Adipose tissue (tissue), 3 donors: ENCODE measurements around the gene PCDHA8. TPM values are rescaled to one million over a fixed set of nuclear protein-coding genes. Genes with fewer than 3 reads are reported as not detected.
"Not testable (repeated sequence)": the region's sequence is repeated elsewhere in the genome, so short reads cannot be mapped to it uniquely, and the experiment has no call there.

Source experiments
- H3K27ac ChIP-seq: one replicate; pipeline ENCODE4 v1.5.1; 2013; ENCODE audit warnings: low read depth, low read length
- WGBS, 3 donors: extraction: QIAGEN DNeasy Blood & Tissue Kit; methylation state at CpG; one replicate each; pipeline ENCODE4 v1.1.7; 2013; 5-methylcytosine and 5-hydroxymethylcytosine counted together
- polyA plus RNA-seq, 3 donors: library from polyadenylated mRNA; stranded (reverse); fragments of 200-250 nt; gene quantifications; one replicate each; pipeline ENCODE4 v1.2.3, GENCODE V29; 2013
- donor health status: healthy with polysubstance abuse.
- donor health status: Bipolar disorder and iron deficiency.
- donor health status: healthy.

Gene PCDHA8
- polyA plus RNA-seq, 3 donors: 0.01 to 0.07 TPM; not detected in 1

GRCh38 chr5:140857987-140858240 is 16.9 kb downstream of the PCDHA8 start:
- WGBS, 3 donors: 60 to 65% methylated on average over 10 to 22 of the region's 22 CpGs; no CpG with 5 or more reads in 1 of the 3 donors
- no peak overlapping the region for H3K27ac ChIP-seq

- 39 to 42% (median 41%) methylated on average over 76 of the region's 76 CpGs for WGBS, 3 donors
Observed at GRCh38 chr5:140862441-140863295, 21.7 kb downstream of the PCDHA8 start.

GRCh38 chr5:140868721-140869554 is 28.0 kb downstream of the PCDHA8 start, which contains the start of gene PCDHA11:
Gene PCDHA11, plus strand, starts transcription at chr5:140868957. Its CDS starts 147 bp downstream, at chr5:140869104.
- H3K27ac ChIP-seq: no peak within 1 kb of the TSS
- 13 to 15% (median 13%) methylated on average over 41 of the region's 41 CpGs for WGBS, 3 donors

More at GRCh38 chr5:140862441-140863295, 21.7 kb downstream of the PCDHA8 start:
- no peak overlapping the region for H3K27ac ChIP-seq

GRCh38 chr5:140869555-140869886 is 28.5 kb downstream of the PCDHA8 start:
- 51 to 58% (median 54%) methylated on average over 5 of the region's 5 CpGs for WGBS, 3 donors
- no peak overlapping the region for H3K27ac ChIP-seq

DNA sequence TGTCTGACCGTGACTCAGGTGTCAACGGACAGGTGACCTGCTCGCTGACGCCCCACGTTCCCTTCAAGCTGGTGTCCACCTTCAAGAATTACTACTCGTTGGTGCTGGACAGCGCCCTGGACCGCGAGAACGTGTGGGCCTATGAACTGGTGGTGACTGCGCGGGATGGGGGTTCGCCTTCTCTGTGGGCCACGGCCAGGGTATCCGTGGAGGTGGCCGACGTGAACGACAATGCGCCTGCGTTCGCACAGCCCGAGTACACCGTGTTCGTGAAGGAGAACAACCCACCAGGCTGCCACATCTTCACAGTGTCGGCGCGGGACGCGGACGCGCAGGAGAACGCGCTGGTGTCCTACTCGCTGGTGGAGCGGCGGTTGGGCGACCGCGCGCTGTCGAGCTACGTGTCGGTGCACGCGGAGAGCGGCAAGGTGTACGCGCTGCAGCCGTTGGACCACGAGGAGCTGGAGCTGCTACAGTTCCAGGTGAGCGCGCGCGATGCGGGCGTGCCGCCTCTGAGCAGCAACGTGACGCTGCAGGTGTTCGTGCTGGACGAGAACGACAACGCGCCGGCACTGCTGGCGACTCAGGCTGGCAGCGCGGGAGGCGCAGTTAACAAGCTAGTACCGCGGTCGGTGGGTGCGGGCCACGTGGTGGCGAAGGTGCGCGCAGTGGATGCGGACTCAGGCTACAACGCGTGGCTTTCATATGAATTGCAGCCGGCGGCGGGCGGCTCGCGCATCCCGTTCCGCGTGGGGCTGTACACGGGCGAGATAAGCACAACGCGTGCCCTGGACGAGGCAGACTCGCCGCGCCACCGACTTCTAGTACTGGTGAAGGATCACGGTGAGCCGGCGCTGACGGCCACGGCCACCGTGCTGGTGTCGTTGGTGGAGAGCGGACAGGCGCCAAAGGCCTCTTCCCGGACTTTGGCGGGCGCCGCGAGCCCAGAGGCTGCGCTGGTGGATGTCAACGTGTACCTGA is 29.5 kb downstream of the PCDHA8 start:
- WGBS, 3 donors: 42 to 43% (median 42%) methylated on average over 111 to 114 of the region's 114 CpGs

GRCh38 chr5:140875085-140876065 is 34.4 kb downstream of the PCDHA8 start, which contains the start of gene PCDHA12:
Gene PCDHA12, plus strand, starts transcription at chr5:140875308. Its CDS starts 165 bp downstream, at chr5:140875473.
- H3K27ac ChIP-seq: no peak within 1 kb of the TSS
- 14 to 20% (median 15%) methylated on average over 47 of the region's 47 CpGs for WGBS, 3 donors

More for the DNA sequence above, 29.5 kb downstream of the PCDHA8 start:
- H3K27ac ChIP-seq: no peak overlapping the region

DNA sequence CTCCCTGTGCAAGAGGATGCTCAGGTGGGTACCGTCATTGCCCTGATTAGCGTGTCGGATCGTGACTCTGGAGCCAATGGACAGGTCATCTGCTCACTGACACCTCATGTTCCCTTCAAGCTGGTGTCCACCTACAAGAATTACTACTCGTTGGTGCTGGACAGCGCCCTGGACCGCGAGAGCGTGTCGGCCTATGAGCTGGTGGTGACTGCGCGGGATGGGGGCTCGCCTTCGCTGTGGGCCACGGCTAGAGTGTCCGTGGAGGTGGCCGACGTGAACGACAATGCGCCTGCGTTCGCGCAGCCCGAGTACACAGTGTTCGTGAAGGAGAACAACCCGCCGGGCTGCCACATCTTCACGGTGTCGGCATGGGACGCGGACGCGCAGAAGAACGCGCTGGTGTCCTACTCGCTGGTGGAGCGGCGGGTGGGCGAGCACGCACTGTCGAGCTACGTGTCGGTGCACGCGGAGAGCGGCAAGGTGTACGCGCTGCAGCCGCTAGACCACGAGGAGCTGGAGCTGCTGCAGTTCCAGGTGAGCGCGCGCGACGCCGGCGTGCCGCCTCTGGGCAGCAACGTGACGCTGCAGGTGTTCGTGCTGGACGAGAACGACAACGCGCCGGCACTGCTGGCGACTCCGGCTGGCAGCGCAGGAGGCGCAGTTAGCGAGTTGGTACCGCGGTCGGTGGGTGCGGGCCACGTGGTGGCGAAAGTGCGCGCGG is 35.7 kb downstream of the PCDHA8 start:
- WGBS, 3 donors: 38 to 39% (median 38%) methylated on average over 80 of the region's 80 CpGs
- H3K27ac ChIP-seq: not testable (repeated sequence)

GRCh38 chr5:140877262-140877581 is 36.2 kb downstream of the PCDHA8 start:
- WGBS, 3 donors: 43 to 44% (median 44%) methylated on average over 26 to 37 of the region's 37 CpGs
- no peak overlapping the region for H3K27ac ChIP-seq

- H3K27ac ChIP-seq: no peak within 1 kb of the TSS
- 9 to 11% (median 10%) methylated on average over 31 to 33 of the region's 35 CpGs for WGBS, 3 donors
Observed at GRCh38 chr5:140881889-140882590, 41.1 kb downstream of the PCDHA8 start, which contains the start of gene PCDHA13. Gene PCDHA13, plus strand, starts transcription at chr5:140882124. Its CDS starts 145 bp downstream, at chr5:140882269.

GRCh38 chr5:140882591-140882899 is 41.6 kb downstream of the PCDHA8 start:
- WGBS, 3 donors: 12 to 16% (median 14%) methylated on average over 12 of the region's 12 CpGs
- no peak overlapping the region for H3K27ac ChIP-seq

GRCh38 chr5:140883373-140883772 is 42.4 kb downstream of the PCDHA8 start:
- WGBS, 3 donors: 37 to 42% (median 38%) methylated on average over 41 of the region's 41 CpGs
- no peak overlapping the region for H3K27ac ChIP-seq

- WGBS, 3 donors: 30 to 41% (median 33%) methylated on average over 67 to 79 of the region's 79 CpGs
- H3K27ac ChIP-seq: no peak overlapping the region
Observed at GRCh38 chr5:140883927-140884697, 43.1 kb downstream of the PCDHA8 start.
